H9 (cell line): Measurements from ENCODE around the gene DACH1. TPM values are rescaled to one million over a fixed set of nuclear protein-coding genes. Genes with fewer than 3 reads are reported as not detected.

Source experiments
- DNase-seq: peaks from one replicate; pipeline ENCODE4 v3.0.0-alpha.2; 2017
- H2AFZ ChIP-seq: one replicate; pipeline ENCODE4 v1.6.1; 2013; ENCODE audit warnings: mild to moderate bottlenecking, low read length, control low read depth, moderate library complexity
- H2AK5ac ChIP-seq: 2 replicates; pipeline ENCODE4 v1.6.1; 2013; ENCODE audit warnings: low read length, control low read depth, mixed read lengths; ENCODE audit not compliant: insufficient read length
- H2BK120ac ChIP-seq: one replicate; pipeline ENCODE4 v1.6.1; 2013; ENCODE audit warnings: low read depth, mild to moderate bottlenecking, low read length, control low read depth, inconsistent platforms; ENCODE audit not compliant: poor library complexity, severe bottlenecking
- H2BK12ac ChIP-seq: 2 replicates; pipeline ENCODE4 v1.6.1; 2013; ENCODE audit warnings: low read length, control low read depth, mixed read lengths, low read depth; ENCODE audit not compliant: insufficient read length
- H2BK15ac ChIP-seq: 2 replicates; pipeline ENCODE4 v1.6.1; 2013; ENCODE audit warnings: low read depth, low read length, control low read depth
- H2BK20ac ChIP-seq: one replicate; pipeline ENCODE4 v1.6.1; 2013; ENCODE audit warnings: low read depth, mild to moderate bottlenecking, low read length, control low read depth, inconsistent platforms; ENCODE audit not compliant: poor library complexity, severe bottlenecking
- H2BK5ac ChIP-seq: 2 replicates; pipeline ENCODE4 v1.6.1; 2013; ENCODE audit warnings: low read length, control low read depth, mixed read lengths; ENCODE audit not compliant: insufficient read length
- H3K14ac ChIP-seq: 2 replicates; pipeline ENCODE4 v1.6.1; 2013; ENCODE audit warnings: low read length, control low read depth; ENCODE audit not compliant: insufficient read depth
- H3K18ac ChIP-seq: 2 replicates; pipeline ENCODE4 v1.6.1; 2013; ENCODE audit warnings: low read depth, mild to moderate bottlenecking, mixed read lengths, low read length, control low read depth; ENCODE audit not compliant: insufficient read length
- H3K23ac ChIP-seq: 2 replicates; pipeline ENCODE4 v1.6.1; 2013; ENCODE audit warnings: low read length, control low read depth, mixed read lengths, low read depth; ENCODE audit not compliant: insufficient read length
- H3K23me2 ChIP-seq: 2 replicates; pipeline ENCODE4 v1.6.1; 2013; ENCODE audit warnings: low read depth, mild to moderate bottlenecking, mixed read lengths, low read length, control low read depth; ENCODE audit not compliant: insufficient read length, poor library complexity, severe bottlenecking
- H3K27ac ChIP-seq: 2 replicates; pipeline ENCODE4 v1.5.1; 2013; ENCODE audit warnings: low read length, control low read depth, mixed read lengths, low read depth; ENCODE audit not compliant: insufficient read length
- H3K27me3 ChIP-seq: 2 replicates; pipeline ENCODE4 v1.6.1; 2013; ENCODE audit warnings: low read length, control low read depth, inconsistent platforms; ENCODE audit not compliant: insufficient read depth
- H3K4ac ChIP-seq: 2 replicates; pipeline ENCODE4 v1.6.1; 2013; ENCODE audit warnings: low read depth, mild to moderate bottlenecking, control low read depth, inconsistent platforms, low read length, moderate library complexity
- H3K4me1 ChIP-seq: 2 replicates; pipeline ENCODE4 v1.6.1; 2013; ENCODE audit warnings: low read length, control low read depth, inconsistent platforms; ENCODE audit not compliant: insufficient read depth
- H3K4me2 ChIP-seq: 2 replicates; pipeline ENCODE4 v1.6.1; 2013; ENCODE audit warnings: low read length, control low read depth, mixed read lengths; ENCODE audit not compliant: insufficient read length, insufficient read depth
- H3K56ac ChIP-seq: 2 replicates; pipeline ENCODE4 v1.6.1; 2013; ENCODE audit warnings: low read depth, mild to moderate bottlenecking, mixed read lengths, low read length, control low read depth; ENCODE audit not compliant: insufficient read length
- H3K79me1 ChIP-seq: 2 replicates; pipeline ENCODE4 v1.6.1; 2013; ENCODE audit warnings: low read depth, mild to moderate bottlenecking, moderate library complexity, low read length, control low read depth, inconsistent platforms; ENCODE audit not compliant: insufficient read depth, poor library complexity, severe bottlenecking
- H3K79me2 ChIP-seq: 2 replicates; pipeline ENCODE4 v1.6.1; 2013; ENCODE audit warnings: low read length, control low read depth, inconsistent platforms; ENCODE audit not compliant: insufficient read depth
- H3K9ac ChIP-seq: 2 replicates; pipeline ENCODE4 v1.6.1; 2013; ENCODE audit warnings: low read length, control low read depth, mixed read lengths; ENCODE audit not compliant: insufficient read length; ENCODE audit errors: extremely low read depth
- H3K9me3 ChIP-seq: one replicate; pipeline ENCODE4 v1.6.1; 2013; ENCODE audit warnings: low read depth, low read length, inconsistent platforms; ENCODE audit not compliant: control insufficient read depth
- H3T11ph ChIP-seq: one replicate; pipeline ENCODE4 v1.6.1; 2013; ENCODE audit warnings: mild to moderate bottlenecking, low read length, control low read depth, inconsistent platforms
- H4K20me1 ChIP-seq: one replicate; pipeline ENCODE4 v1.6.1; 2013; ENCODE audit not compliant: control insufficient read depth, insufficient read length, insufficient read depth
- H4K5ac ChIP-seq: 2 replicates; pipeline ENCODE4 v1.6.1; 2013; ENCODE audit warnings: low read depth, mild to moderate bottlenecking, mixed read lengths, low read length, control low read depth; ENCODE audit not compliant: insufficient read length
- H4K8ac ChIP-seq: replicated peaks from 2 replicates; pipeline ENCODE4 v1.6.1; 2013; ENCODE audit warnings: low read length, control low read depth, mixed read lengths, low read depth; ENCODE audit not compliant: insufficient read length
- H4K91ac ChIP-seq: 2 replicates; pipeline ENCODE4 v1.6.1; 2013; ENCODE audit warnings: low read depth, mild to moderate bottlenecking, moderate library complexity, mixed read lengths, low read length, control low read depth; ENCODE audit not compliant: insufficient read length
- H3K27ac Mint-ChIP-seq, 3 experiments: 2 replicates in 2 of 3; 3 replicates in 1 of 3; pipeline ENCODE4 v1.8.0; 2020 to 2021; ENCODE audit warnings: mixed read lengths in 3 of 3, mild to moderate bottlenecking in 1 of 3, moderate library complexity in 1 of 3
- H3K27me3 Mint-ChIP-seq: 2 replicates; pipeline ENCODE4 v1.8.0; 2021; ENCODE audit warnings: low read depth, mild to moderate bottlenecking, moderate library complexity, mixed read lengths
- H3K36me3 Mint-ChIP-seq, 3 experiments: 2 replicates in 2 of 3; 3 replicates in 1 of 3; pipeline ENCODE4 v1.8.0; 2020 to 2021; ENCODE audit warnings: low read depth in 3 of 3, mixed read lengths in 3 of 3; ENCODE audit not compliant: insufficient read depth in 1 of 3
- H3K4me1 Mint-ChIP-seq, 2 experiments: 2 replicates each; pipeline ENCODE4 v1.8.0; 2020; ENCODE audit warnings: mixed read lengths in 2 of 2
- H3K4me3 Mint-ChIP-seq, 2 experiments: 2 replicates in 1 of 2; 3 replicates in 1 of 2; pipeline ENCODE4 v1.8.0; 2020 to 2021; ENCODE audit warnings: mild to moderate bottlenecking in 2 of 2, mixed read lengths in 2 of 2, moderate library complexity in 1 of 2
- H3K9me3 Mint-ChIP-seq, 2 experiments: 2 replicates in 1 of 2; 3 replicates in 1 of 2; pipeline ENCODE4 v1.8.0; 2020; ENCODE audit warnings: mild to moderate bottlenecking in 2 of 2, mixed read lengths in 2 of 2, moderate library complexity in 1 of 2
- WGBS: extraction: QIAGEN DNeasy Blood & Tissue Kit; methylation state at CpG from one replicate; pipeline ENCODE4 v1.1.7; 2013; ENCODE audit warnings: missing lambda C conversion rate, low lambda C conversion rate, mixed read lengths; ENCODE audit not compliant: insufficient read length; ENCODE audit errors: extremely low coverage; 5-methylcytosine and 5-hydroxymethylcytosine counted together
- total RNA-seq: library from RNA; stranded (reverse); gene quantifications from 2 replicates; pipeline ENCODE4 v1.2.1, GENCODE V29; 2021
- TF ChIP-seq, protein P1 (sequence below): fragments of 200-600 bp; sonication (generic); conservative IDR thresholded peaks from 3 replicates; pipeline ENCODE4 v1.8.0; 2021; ENCODE audit warnings: antibody characterized with exemption, mild to moderate bottlenecking

Gene DACH1
- total RNA-seq, 1 experiment from 2014 or later = not detected

DNA sequence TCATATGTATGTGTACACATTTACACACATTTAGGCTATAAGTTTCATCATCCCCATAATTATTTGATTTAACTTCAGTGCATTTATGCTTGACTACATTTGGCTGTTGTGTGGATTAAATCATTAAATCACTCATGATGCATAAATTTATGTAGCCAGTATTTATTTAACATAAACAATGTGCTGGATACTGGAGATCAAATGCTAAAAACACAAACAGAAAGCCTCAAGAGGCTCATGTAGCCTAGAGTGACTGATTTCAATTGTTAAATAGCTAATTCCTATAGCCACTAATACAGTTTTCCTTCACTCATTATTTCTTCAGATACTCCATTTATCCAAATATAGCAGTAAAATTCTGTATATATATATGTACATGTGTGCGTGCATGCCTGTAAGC is 376.0 kb downstream of the DACH1 start:
- Histone ChIP-seq H2BK20ac (no peak overlapping the region), H3K9me3 (no peaks in the 10 kb centered on the region), H3K9ac (no peak overlapping the region), H4K20me1 (no peaks in the 10 kb centered on the region), H3K79me1 (no peaks in the 10 kb centered on the region), H2BK15ac (no peak overlapping the region), H3K23me2 (no peaks in the 10 kb centered on the region), H2BK12ac (no peak overlapping the region), H3K27me3 (no peaks in the 10 kb centered on the region), H4K8ac (no peak overlapping the region), H3K4me2 (no peak overlapping the region), H3K79me2 (no peaks in the 10 kb centered on the region), H2AK5ac (no peak overlapping the region), H3K4me1 (no peaks in the 10 kb centered on the region), H2BK120ac (no peak overlapping the region), H2BK5ac (no peak overlapping the region), H3K18ac (no peak overlapping the region), H4K91ac (no peak overlapping the region), H3K4ac (no peak overlapping the region), H3T11ph (no peak overlapping the region), H3K23ac (no peak overlapping the region), H3K56ac (no peak overlapping the region), H2AFZ (no peak overlapping the region), H3K14ac (no peak overlapping the region), H4K5ac (no peak overlapping the region), H3K27ac (no peak overlapping the region)
- H3K9me3 Mint-ChIP-seq = no peaks in the 10 kb centered on the region
- TF ChIP-seq, protein P1, sequence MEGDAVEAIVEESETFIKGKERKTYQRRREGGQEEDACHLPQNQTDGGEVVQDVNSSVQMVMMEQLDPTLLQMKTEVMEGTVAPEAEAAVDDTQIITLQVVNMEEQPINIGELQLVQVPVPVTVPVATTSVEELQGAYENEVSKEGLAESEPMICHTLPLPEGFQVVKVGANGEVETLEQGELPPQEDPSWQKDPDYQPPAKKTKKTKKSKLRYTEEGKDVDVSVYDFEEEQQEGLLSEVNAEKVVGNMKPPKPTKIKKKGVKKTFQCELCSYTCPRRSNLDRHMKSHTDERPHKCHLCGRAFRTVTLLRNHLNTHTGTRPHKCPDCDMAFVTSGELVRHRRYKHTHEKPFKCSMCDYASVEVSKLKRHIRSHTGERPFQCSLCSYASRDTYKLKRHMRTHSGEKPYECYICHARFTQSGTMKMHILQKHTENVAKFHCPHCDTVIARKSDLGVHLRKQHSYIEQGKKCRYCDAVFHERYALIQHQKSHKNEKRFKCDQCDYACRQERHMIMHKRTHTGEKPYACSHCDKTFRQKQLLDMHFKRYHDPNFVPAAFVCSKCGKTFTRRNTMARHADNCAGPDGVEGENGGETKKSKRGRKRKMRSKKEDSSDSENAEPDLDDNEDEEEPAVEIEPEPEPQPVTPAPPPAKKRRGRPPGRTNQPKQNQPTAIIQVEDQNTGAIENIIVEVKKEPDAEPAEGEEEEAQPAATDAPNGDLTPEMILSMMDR = no peak
- no peak overlapping the region for H3K4me3 Mint-ChIP-seq
- H3K27ac Mint-ChIP-seq = no peak overlapping the region
- no peaks in the 10 kb centered on the region for H3K4me1 Mint-ChIP-seq
- no peaks in the 10 kb centered on the region for H3K36me3 Mint-ChIP-seq
- no peaks in the 10 kb centered on the region for H3K27me3 Mint-ChIP-seq
- no peak for DNase-seq
- WGBS = no CpG with 5 or more reads among the region's 1 CpG
